GM23338 (cell line): Measurements from ENCODE around the gene HIVEP3. TPM values are rescaled to one million over a fixed set of nuclear protein-coding genes. Genes with fewer than 3 reads are reported as not detected.

ENCODE experiments used
- ATAC-seq: fragments of 200-7000 bp; cut with Tn5 transposase; 3 replicates; pipeline ENCODE4 v1.9.1; 2020
- DNase-seq: peaks from one replicate; pipeline ENCODE4 v3.0.0-alpha.2; 2015; ENCODE audit warnings: low spot score
- H2AFZ ChIP-seq: fragments of 200-600 bp; sonication (generic); 2 replicates; pipeline ENCODE4 v1.8.0; 2016; ENCODE audit warnings: antibody characterized with exemption, mild to moderate bottlenecking, moderate library complexity
- H3F3A ChIP-seq: fragments of 200-600 bp; sonication (generic); replicated peaks from 2 replicates; pipeline ENCODE4 v1.8.0; 2017; ENCODE audit warnings: antibody characterized with exemption, mixed run types, low read depth
- H3K27ac ChIP-seq: fragments of 200-600 bp; sonication (generic); 2 replicates; pipeline ENCODE4 v1.6.1; 2016; ENCODE audit warnings: low read depth
- H3K27me3 ChIP-seq: fragments of 200-600 bp; sonication (generic); 2 replicates; pipeline ENCODE4 v1.8.0; 2016; ENCODE audit warnings: mild to moderate bottlenecking, mixed run types, moderate library complexity; ENCODE audit not compliant: insufficient read depth
- H3K36me3 ChIP-seq: fragments of 200-600 bp; sonication (generic); 2 replicates; pipeline ENCODE4 v1.8.0; 2016; ENCODE audit warnings: mild to moderate bottlenecking; ENCODE audit not compliant: insufficient read depth
- H3K4me1 ChIP-seq: fragments of 200-600 bp; sonication (generic); 2 replicates; pipeline ENCODE4 v1.8.0; 2016; ENCODE audit warnings: mild to moderate bottlenecking, moderate library complexity; ENCODE audit not compliant: insufficient read depth
- H3K4me2 ChIP-seq: fragments of 200-600 bp; sonication (generic); 2 replicates; pipeline ENCODE4 v1.7.1; 2017; ENCODE audit warnings: mixed run types
- H3K4me3 ChIP-seq: fragments of 200-600 bp; sonication (generic); 2 replicates; pipeline ENCODE4 v1.6.1; 2016; ENCODE audit warnings: mixed run types
- H3K79me2 ChIP-seq: fragments of 200-600 bp; sonication (generic); replicated peaks from 2 replicates; pipeline ENCODE4 v1.8.0; 2017; ENCODE audit warnings: mild to moderate bottlenecking; ENCODE audit not compliant: insufficient read depth
- H3K9me2 ChIP-seq: fragments of 200-600 bp; sonication (generic); 2 replicates; pipeline ENCODE4 v1.8.0; 2017; ENCODE audit not compliant: insufficient read depth
- H4K20me1 ChIP-seq: fragments of 200-600 bp; sonication (generic); replicated peaks from 2 replicates; pipeline ENCODE4 v1.8.0; 2017; ENCODE audit warnings: mild to moderate bottlenecking; ENCODE audit not compliant: insufficient read depth
- H3K27ac Mint-ChIP-seq: 2 replicates; pipeline ENCODE4 v1.8.0; 2020; ENCODE audit warnings: inconsistent platforms, mild to moderate bottlenecking, moderate library complexity, mixed read lengths
- H3K27me3 Mint-ChIP-seq: 3 replicates; pipeline ENCODE4 v1.8.0; 2022; ENCODE audit warnings: low read depth, mild to moderate bottlenecking, moderate library complexity, mixed read lengths, inconsistent platforms; ENCODE audit not compliant: insufficient read depth, poor library complexity
- H3K36me3 Mint-ChIP-seq: 3 replicates; pipeline ENCODE4 v1.8.0; 2021; ENCODE audit warnings: low read depth, mild to moderate bottlenecking, inconsistent platforms, moderate library complexity, mixed read lengths
- H3K4me1 Mint-ChIP-seq: 3 replicates; pipeline ENCODE4 v1.8.0; 2020; ENCODE audit warnings: mild to moderate bottlenecking, inconsistent platforms, mixed read lengths
- H3K4me3 Mint-ChIP-seq: 3 replicates; pipeline ENCODE4 v1.8.0; 2021; ENCODE audit warnings: moderate library complexity, mild to moderate bottlenecking, inconsistent platforms, mixed read lengths
- H3K9me3 Mint-ChIP-seq: 3 replicates; pipeline ENCODE4 v1.8.0; 2020; ENCODE audit warnings: moderate library complexity, mild to moderate bottlenecking, inconsistent platforms, mixed read lengths
- CREB1 ChIP-seq: fragments of 250-450 bp; sonication (Bioruptor Pico); IDR thresholded peaks from 2 replicates; pipeline ENCODE4 v1.5.0; 2020; ENCODE audit warnings: low read depth, mild to moderate bottlenecking, moderate library complexity
- ETS1 ChIP-seq: IDR thresholded peaks from 2 replicates; pipeline ENCODE4 v1.6.1; 2016; ENCODE audit warnings: antibody characterized with exemption
- EZH2 ChIP-seq: fragments of 200-600 bp; sonication (generic); IDR thresholded peaks from one replicate; pipeline ENCODE4 v1.8.0; 2017; ENCODE audit warnings: antibody characterized with exemption, mild to moderate bottlenecking, low read depth; ENCODE audit not compliant: unreplicated experiment
- EZH2phosphoT487 ChIP-seq: fragments of 200-600 bp; sonication (generic); IDR thresholded peaks from one replicate; pipeline ENCODE4 v1.8.1; 2018; ENCODE audit warnings: antibody characterized with exemption; ENCODE audit not compliant: unreplicated experiment
- JUNB ChIP-seq: IDR thresholded peaks from one replicate; pipeline ENCODE4 v1.6.1; 2016; ENCODE audit warnings: antibody characterized with exemption; ENCODE audit not compliant: unreplicated experiment
- NANOG ChIP-seq: IDR thresholded peaks from 2 replicates; pipeline ENCODE4 v1.6.1; 2016; ENCODE audit warnings: antibody characterized with exemption, borderline replicate concordance
- POLR2AphosphoS5 ChIP-seq: IDR thresholded peaks from 2 replicates; pipeline ENCODE4 v1.6.1; 2016; ENCODE audit warnings: antibody characterized with exemption, low read depth
- STAT1 ChIP-seq: IDR thresholded peaks from one replicate; pipeline ENCODE4 v1.6.1; 2016; ENCODE audit warnings: antibody characterized with exemption; ENCODE audit not compliant: unreplicated experiment
- ZNF114 ChIP-seq: fragments of 250-450 bp; sonication (Bioruptor Pico); IDR thresholded peaks from 2 replicates; pipeline ENCODE4 v1.5.0; 2020; ENCODE audit warnings: mild to moderate bottlenecking, moderate library complexity
- ZNF331 ChIP-seq: fragments of 250-450 bp; sonication (Bioruptor Pico); IDR thresholded peaks from 2 replicates; pipeline ENCODE4 v1.5.0; 2020; ENCODE audit warnings: low read depth, mild to moderate bottlenecking, moderate library complexity
- ZNF462 ChIP-seq: fragments of 250-450 bp; sonication (Bioruptor Pico); IDR thresholded peaks from 2 replicates; pipeline ENCODE4 v1.5.0; 2020; ENCODE audit warnings: mild to moderate bottlenecking, moderate library complexity
- polyA plus RNA-seq: library from polyadenylated mRNA; unstranded; fragments of >200 nt; fragmentation: Nextera tagmentation; extraction: Ambion mirVana; gene quantifications from 2 replicates; pipeline ENCODE4 v1.2.1, GENCODE V29; 2016
- total RNA-seq: library from RNA; depleted of rRNA; stranded (reverse); fragments of >200 nt; shearing (Covaris generic); gene quantifications from 2 replicates; pipeline ENCODE4 v1.2.3, GENCODE V29; 2014
- TF ChIP-seq, protein P1 (sequence below), 2 experiments: fragments of 200-600 bp in 1 of 2; sonication (generic) in 1 of 2; conservative IDR thresholded peaks; 2 replicates each; pipeline versions ENCODE4 v1.5.1 to v1.6.1; 2016 to 2017; ENCODE audit warnings: antibody characterized with exemption in 2 of 2, low read depth in 2 of 2, mild to moderate bottlenecking in 2 of 2, moderate library complexity in 1 of 2
- TF ChIP-seq, protein P2 (sequence below): IDR thresholded peaks from one replicate; pipeline ENCODE4 v1.6.1; 2018; ENCODE audit warnings: antibody characterized with exemption; ENCODE audit not compliant: unreplicated experiment

Gene HIVEP3
- total and polyA plus RNA-seq, 2 experiments from 2014 or later, result 0.14 to 0.24 TPM

GRCh38 chr1:41790351-41790750 is 128.4 kb downstream of the HIVEP3 start:
- Histone ChIP-seq H2AFZ (no peak overlapping the region), H3K9me2 (no peaks in the 10 kb centered on the region), H3K36me3 (no peaks in the 10 kb centered on the region), H3K4me1 (no peaks in the 10 kb centered on the region), H3K4me2 (no peak overlapping the region), H3K4me3 (no peak overlapping the region), H3K27ac (no peak overlapping the region), H3K27me3 (no peaks in the 10 kb centered on the region), H3K79me2 (no peaks in the 10 kb centered on the region), H4K20me1 (no peaks in the 10 kb centered on the region), H3F3A (no peaks in the 10 kb centered on the region)
- no peak for TF ChIP-seq ZNF331 (CRISPR knock-in tag)
- TF ChIP-seq NANOG, result no peak
- TF ChIP-seq ZNF114 (CRISPR knock-in tag), result no peak
- no peak for TF ChIP-seq STAT1
- no peak for TF ChIP-seq EZH2phosphoT487
- TF ChIP-seq ETS1, result no peak
- TF ChIP-seq POLR2AphosphoS5, result no peak
- no peak for TF ChIP-seq JUNB
- TF ChIP-seq EZH2, result no peak
- no peak for TF ChIP-seq ZNF462 (CRISPR knock-in tag)
- TF ChIP-seq, protein P1, sequence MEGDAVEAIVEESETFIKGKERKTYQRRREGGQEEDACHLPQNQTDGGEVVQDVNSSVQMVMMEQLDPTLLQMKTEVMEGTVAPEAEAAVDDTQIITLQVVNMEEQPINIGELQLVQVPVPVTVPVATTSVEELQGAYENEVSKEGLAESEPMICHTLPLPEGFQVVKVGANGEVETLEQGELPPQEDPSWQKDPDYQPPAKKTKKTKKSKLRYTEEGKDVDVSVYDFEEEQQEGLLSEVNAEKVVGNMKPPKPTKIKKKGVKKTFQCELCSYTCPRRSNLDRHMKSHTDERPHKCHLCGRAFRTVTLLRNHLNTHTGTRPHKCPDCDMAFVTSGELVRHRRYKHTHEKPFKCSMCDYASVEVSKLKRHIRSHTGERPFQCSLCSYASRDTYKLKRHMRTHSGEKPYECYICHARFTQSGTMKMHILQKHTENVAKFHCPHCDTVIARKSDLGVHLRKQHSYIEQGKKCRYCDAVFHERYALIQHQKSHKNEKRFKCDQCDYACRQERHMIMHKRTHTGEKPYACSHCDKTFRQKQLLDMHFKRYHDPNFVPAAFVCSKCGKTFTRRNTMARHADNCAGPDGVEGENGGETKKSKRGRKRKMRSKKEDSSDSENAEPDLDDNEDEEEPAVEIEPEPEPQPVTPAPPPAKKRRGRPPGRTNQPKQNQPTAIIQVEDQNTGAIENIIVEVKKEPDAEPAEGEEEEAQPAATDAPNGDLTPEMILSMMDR (conservative IDR thresholded peaks at IDR 0.05; ENCODE audit: low read depth in 2 of 2), result no peak
- TF ChIP-seq CREB1 (CRISPR knock-in tag), result no peak
- TF ChIP-seq, protein P2, sequence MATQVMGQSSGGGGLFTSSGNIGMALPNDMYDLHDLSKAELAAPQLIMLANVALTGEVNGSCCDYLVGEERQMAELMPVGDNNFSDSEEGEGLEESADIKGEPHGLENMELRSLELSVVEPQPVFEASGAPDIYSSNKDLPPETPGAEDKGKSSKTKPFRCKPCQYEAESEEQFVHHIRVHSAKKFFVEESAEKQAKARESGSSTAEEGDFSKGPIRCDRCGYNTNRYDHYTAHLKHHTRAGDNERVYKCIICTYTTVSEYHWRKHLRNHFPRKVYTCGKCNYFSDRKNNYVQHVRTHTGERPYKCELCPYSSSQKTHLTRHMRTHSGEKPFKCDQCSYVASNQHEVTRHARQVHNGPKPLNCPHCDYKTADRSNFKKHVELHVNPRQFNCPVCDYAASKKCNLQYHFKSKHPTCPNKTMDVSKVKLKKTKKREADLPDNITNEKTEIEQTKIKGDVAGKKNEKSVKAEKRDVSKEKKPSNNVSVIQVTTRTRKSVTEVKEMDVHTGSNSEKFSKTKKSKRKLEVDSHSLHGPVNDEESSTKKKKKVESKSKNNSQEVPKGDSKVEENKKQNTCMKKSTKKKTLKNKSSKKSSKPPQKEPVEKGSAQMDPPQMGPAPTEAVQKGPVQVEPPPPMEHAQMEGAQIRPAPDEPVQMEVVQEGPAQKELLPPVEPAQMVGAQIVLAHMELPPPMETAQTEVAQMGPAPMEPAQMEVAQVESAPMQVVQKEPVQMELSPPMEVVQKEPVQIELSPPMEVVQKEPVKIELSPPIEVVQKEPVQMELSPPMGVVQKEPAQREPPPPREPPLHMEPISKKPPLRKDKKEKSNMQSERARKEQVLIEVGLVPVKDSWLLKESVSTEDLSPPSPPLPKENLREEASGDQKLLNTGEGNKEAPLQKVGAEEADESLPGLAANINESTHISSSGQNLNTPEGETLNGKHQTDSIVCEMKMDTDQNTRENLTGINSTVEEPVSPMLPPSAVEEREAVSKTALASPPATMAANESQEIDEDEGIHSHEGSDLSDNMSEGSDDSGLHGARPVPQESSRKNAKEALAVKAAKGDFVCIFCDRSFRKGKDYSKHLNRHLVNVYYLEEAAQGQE, result no peak
- no peaks in the 10 kb centered on the region for H3K4me1 Mint-ChIP-seq
- H3K27me3 Mint-ChIP-seq, result peaks cover 7% of the 10 kb centered on the region
- no peaks in the 10 kb centered on the region for H3K9me3 Mint-ChIP-seq
- DNase-seq, result no peak
- H3K27ac Mint-ChIP-seq, result no peak overlapping the region
- no peaks in the 10 kb centered on the region for H3K36me3 Mint-ChIP-seq
- H3K4me3 Mint-ChIP-seq, result no peak overlapping the region
- no peak for ATAC-seq
